ENCODE results near the gene RAB13. TPM values are rescaled to one million over a fixed set of nuclear protein-coding genes. Genes with fewer than 3 reads are reported as not detected.

Gene RAB13
- total and polyA plus RNA-seq, 2 of the 8 experiments (the other 6 are each of a cell fraction or from before 2014, with no cell fraction given), result 70.5 to 157 TPM

- H3K27me3 ChIP-seq (replicated peaks in 1 of 4; ENCODE audit: control insufficient read depth in 3 of 4, extremely low read depth in 1 of 4, insufficient read depth in 3 of 4, low read length in 3 of 4), result no peaks in the 10 kb centered on the region
- no peak overlapping the region for H3K18ac ChIP-seq (ENCODE audit: extremely low read depth, low read length)
- ChIA-PET POLR2A (ENCODE audit: partially characterized antibody) (interaction anchor here (1.1 to 11.4 kb wide), 12 partner anchors 10 to 147 kb away, joined by 3 to 75 read pairs (median 35); partner anchors contain the start of genes CREB3L4, CRTC2, GATAD2B and JTB), CTCF (ENCODE audit: partially characterized antibody) (interaction anchor here (0.6 to 4.2 kb wide), 18 partner anchors 10 to 433 kb away, joined by 3 to 31 read pairs (median 4); partner anchors contain the start of genes CREB3L4, CRTC2 and RAB13)
- H2AK5ac ChIP-seq (ENCODE audit: low read depth, low read length), result no peak overlapping the region
- peaks cover 6 to 28% (median 20%) of the 10 kb centered on the region in 4 experiments; a peak in 5 of 8 replicates for H3K36me3 ChIP-seq (ENCODE audit: control insufficient read depth in 2 of 4, insufficient read depth in 4 of 4, low read length in 3 of 4)
- H3K23ac ChIP-seq (ENCODE audit: insufficient read length), result no peak overlapping the region
- no peak overlapping the region for H3K4ac ChIP-seq (replicated peaks; ENCODE audit: insufficient read length, low read depth, low read length)
- peaks cover 3% of the 10 kb centered on the region in 2 experiments for H4K20me1 ChIP-seq (replicated peaks in 1 of 2; ENCODE audit: control insufficient read depth in 1 of 2, insufficient read depth in 2 of 2, low read length in 2 of 2)
- TF ChIP-seq CREB1 (IDR thresholded peaks at IDR 0.05) (peak; percentile 82), HDAC2 (IDR thresholded peaks at IDR 0.05; ENCODE audit: borderline replicate concordance in 1 of 2, low read depth in 2 of 2, low read length in 2 of 2) (no peak)
- FAIRE-seq, result no peak
- WGBS, 2 experiments (ENCODE audit: extremely low coverage in 1 of 2, insufficient coverage in 1 of 2, insufficient read length in 1 of 2, insufficient replicate concordance in 2 of 2, low coverage in 1 of 2, low lambda C conversion rate in 2 of 2, missing lambda C conversion rate in 1 of 2), result 89% methylated on average over 15 of the region's 15 CpGs; no CpG with 5 or more reads in 1 of the 2 experiments
- no peak overlapping the region for H2BK5ac ChIP-seq (ENCODE audit: low read depth, low read length)
- H2BK12ac ChIP-seq (ENCODE audit: low read depth, low read length), result no peak overlapping the region
- no peak overlapping the region; the same call in 1 of the 2 replicates for H4K8ac ChIP-seq (ENCODE audit: extremely low read depth, insufficient read depth, low read length)
- H3K4me2 ChIP-seq (ENCODE audit: insufficient read depth in 1 of 2, low read depth in 2 of 2, low read length in 2 of 2), result peak overlapping the region in 1 of 2 experiments; percentile 69; a peak in 1 of 4 replicates
- H3K4me1 ChIP-seq (replicated peaks in 1 of 4; ENCODE audit: control insufficient read depth in 3 of 4, insufficient read depth in 4 of 4, low read length in 3 of 4), result peaks cover 0 to 5% (median 2%) of the 10 kb centered on the region in 4 experiments; a peak in 2 of 7 replicates
- H3K79me1 ChIP-seq (ENCODE audit: low read depth, low read length), result no peaks in the 10 kb centered on the region
- H2BK20ac ChIP-seq (ENCODE audit: low read length), result no peak overlapping the region
- DNase-seq (ENCODE audit: low read depth in 1 of 2, low spot score in 2 of 2), result no peak
- no peak overlapping the region for H3K14ac ChIP-seq (ENCODE audit: insufficient read length)
- H3K9me3 ChIP-seq (ENCODE audit: insufficient read depth in 2 of 2, low read depth in 1 of 2, low read length in 1 of 2), result no peaks in the 10 kb centered on the region
- H2AFZ ChIP-seq (ENCODE audit: low read length), result no peak overlapping the region
- peaks cover 6% of the 10 kb centered on the region; the same call in 1 of the 2 replicates for H3K23me2 ChIP-seq (ENCODE audit: low read depth, low read length)
- H3K79me2 ChIP-seq (ENCODE audit: control insufficient read depth in 1 of 2, insufficient read depth in 2 of 2, low read length in 2 of 2), result peaks cover 0 to 18% of the 10 kb centered on the region in 2 experiments; a peak in 2 of 4 replicates
- H3K9ac ChIP-seq (replicated peaks in 1 of 4; ENCODE audit: extremely low read depth in 1 of 4, low read depth in 3 of 4, low read length in 3 of 4), result no peak overlapping the region
- no peak overlapping the region for H3K56ac ChIP-seq (replicated peaks; ENCODE audit: insufficient read length, low read depth, low read length)
- no peak overlapping the region for H2BK120ac ChIP-seq (replicated peaks; ENCODE audit: low read depth, low read length)
- no peak overlapping the region for H3K4me3 ChIP-seq (ENCODE audit: extremely low read depth in 1 of 4, insufficient read depth in 2 of 4, low read depth in 3 of 4, low read length in 4 of 4)
- no peak overlapping the region for H2BK15ac ChIP-seq (ENCODE audit: low read length)
- no peak overlapping the region for H4K5ac ChIP-seq (ENCODE audit: insufficient read length, low read depth, low read length)
- no peak overlapping the region for H4K91ac ChIP-seq (replicated peaks; ENCODE audit: insufficient read length, low read length)
- no peak overlapping the region for H3K27ac ChIP-seq (ENCODE audit: low read depth, low read length)
These were observed 41.9 kb downstream of the RAB13 start for GRCh38 chr1:153944005-153944826.

Measured in H1 (cell line).